ENCODE data around the gene TMED9. TPM values are rescaled to one million over a fixed set of nuclear protein-coding genes. Genes with fewer than 3 reads are reported as not detected.

The TMED9 gene
- total RNA-seq, 1 donor from 2014 or later: 78.4 TPM

DNA sequence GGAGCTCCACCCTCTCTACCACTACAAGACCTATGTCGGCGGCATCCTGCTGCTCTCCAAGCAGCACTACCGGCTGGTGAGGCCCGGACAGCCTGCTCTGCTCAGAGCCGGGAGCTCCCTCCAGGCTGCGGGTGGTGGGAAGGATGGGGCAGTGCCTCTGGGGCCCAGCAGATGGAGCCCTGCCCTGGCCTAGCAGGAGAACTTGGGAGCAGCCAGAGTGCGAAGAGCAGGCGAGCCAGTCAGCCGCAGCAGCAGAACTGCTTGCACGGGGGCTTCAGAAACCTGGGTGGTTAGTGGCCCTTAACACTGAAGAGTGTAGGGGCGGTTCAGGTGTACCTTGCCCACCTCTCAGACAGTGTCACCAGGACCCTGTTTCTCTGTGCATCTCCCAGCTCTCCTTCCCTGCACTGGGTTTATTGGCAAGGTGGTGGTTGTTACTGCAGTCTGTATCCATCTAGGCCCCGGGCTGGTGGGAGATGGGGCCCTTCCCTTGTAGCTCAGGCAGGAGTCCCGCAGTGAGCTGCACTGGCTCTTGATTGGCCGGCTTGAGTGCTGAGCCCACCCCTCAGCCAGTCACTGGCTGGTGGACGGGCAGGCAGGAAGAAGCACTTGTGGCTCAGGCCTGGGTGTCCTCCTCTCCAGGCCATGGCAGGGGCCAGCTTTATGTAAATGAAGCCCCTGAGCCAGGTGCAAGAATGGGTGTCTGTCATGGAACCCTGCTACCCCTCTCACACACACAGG, 15.6 kb downstream of the TMED9 start:
- POLR2A ChIA-PET: no interaction called here
- no peak overlapping the region for H3K4me3 Mint-ChIP-seq
- CTCF ChIA-PET: interaction anchor here (0.6 to 1.0 kb wide), 3 partner anchors 9 to 96 kb away, joined by 3 to 7 read pairs (median 3); no protein-coding TSS in a partner anchor
- H3K9me3 Mint-ChIP-seq: no peaks in the 10 kb centered on the region
- intact Hi-C loops (cut with micrococcal nuclease): loop anchor here (2.0 to 10.0 kb wide), 2 partner anchors 455 to 547 kb away; partner anchors contain the start of gene NHP2
- peak; percentile 43 for DNase-seq
- peaks cover 41% of the 10 kb centered on the region for H3K36me3 Mint-ChIP-seq (ENCODE audit: low read depth)
- no peak overlapping the region for H3K27ac Mint-ChIP-seq
- ATAC-seq (ENCODE audit: low read depth): peak; percentile 86
- H3K27me3 Mint-ChIP-seq: no peaks in the 10 kb centered on the region
- TF ChIP-seq CTCF (IDR thresholded peaks at IDR 0.05): no peak
- peaks cover 19% of the 10 kb centered on the region for H3K4me1 Mint-ChIP-seq

DNA sequence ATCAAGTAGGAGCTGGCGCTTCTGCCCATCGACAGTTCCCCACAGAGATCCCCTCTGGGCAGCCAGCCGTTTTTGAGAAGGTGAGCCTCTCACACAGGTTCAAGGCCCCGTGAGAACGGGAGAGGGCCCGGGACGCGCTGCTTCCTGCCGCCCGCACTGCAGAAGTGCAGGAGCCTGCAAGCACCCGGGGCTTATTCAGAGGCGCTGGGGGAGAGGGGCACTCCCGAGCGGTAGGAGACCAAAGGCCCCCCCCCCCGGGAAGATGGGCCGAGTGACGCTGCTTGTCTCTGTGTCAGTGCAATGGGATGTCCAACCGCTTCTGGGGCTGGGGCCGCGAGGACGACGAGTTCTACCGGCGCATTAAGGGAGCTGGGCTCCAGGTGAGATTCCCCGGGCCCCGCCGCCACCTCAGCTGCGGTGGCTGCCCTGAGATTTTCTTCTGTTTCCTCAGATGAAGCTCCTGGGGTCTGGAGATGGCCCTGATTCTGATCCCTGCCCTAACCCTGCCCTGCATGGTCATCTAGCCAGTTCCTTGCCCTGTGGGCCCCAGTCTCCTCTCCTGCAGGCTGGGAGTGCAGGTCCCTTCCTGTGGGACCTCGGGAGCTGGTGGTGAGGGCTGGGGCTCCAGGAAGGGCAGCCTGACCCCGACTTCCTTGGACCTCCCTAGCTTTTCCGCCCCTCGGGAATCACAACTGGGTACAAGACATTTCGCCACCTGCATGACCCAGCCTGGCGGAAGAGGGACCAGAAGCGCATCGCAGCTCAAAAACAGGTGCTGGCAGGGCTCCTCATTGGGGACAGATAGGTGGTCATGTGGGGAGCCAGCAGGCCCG, 16.5 kb downstream of the TMED9 start:
- H3K4me3 Mint-ChIP-seq: no peak overlapping the region
- peaks cover 19% of the 10 kb centered on the region for H3K4me1 Mint-ChIP-seq
- H3K27ac Mint-ChIP-seq: no peak overlapping the region
- DNase-seq: no peak
- peaks cover 44% of the 10 kb centered on the region for H3K36me3 Mint-ChIP-seq (ENCODE audit: low read depth)
- intact Hi-C loops (cut with micrococcal nuclease): loop anchor here (10.0 kb wide), 1 partner anchor 546 kb away; the partner anchor contains the start of gene NHP2
- H3K9me3 Mint-ChIP-seq: no peaks in the 10 kb centered on the region
- no peaks in the 10 kb centered on the region for H3K27me3 Mint-ChIP-seq
- ChIA-PET CTCF (no interaction called here), POLR2A (interaction anchor here (1.1 kb wide), 1 partner anchor 1071 kb away, joined by 4 read pairs; the partner anchor contains the start of gene RNF44)
- no peak for TF ChIP-seq CTCF (IDR thresholded peaks at IDR 0.05)
- no peak for ATAC-seq (ENCODE audit: low read depth)

DNA sequence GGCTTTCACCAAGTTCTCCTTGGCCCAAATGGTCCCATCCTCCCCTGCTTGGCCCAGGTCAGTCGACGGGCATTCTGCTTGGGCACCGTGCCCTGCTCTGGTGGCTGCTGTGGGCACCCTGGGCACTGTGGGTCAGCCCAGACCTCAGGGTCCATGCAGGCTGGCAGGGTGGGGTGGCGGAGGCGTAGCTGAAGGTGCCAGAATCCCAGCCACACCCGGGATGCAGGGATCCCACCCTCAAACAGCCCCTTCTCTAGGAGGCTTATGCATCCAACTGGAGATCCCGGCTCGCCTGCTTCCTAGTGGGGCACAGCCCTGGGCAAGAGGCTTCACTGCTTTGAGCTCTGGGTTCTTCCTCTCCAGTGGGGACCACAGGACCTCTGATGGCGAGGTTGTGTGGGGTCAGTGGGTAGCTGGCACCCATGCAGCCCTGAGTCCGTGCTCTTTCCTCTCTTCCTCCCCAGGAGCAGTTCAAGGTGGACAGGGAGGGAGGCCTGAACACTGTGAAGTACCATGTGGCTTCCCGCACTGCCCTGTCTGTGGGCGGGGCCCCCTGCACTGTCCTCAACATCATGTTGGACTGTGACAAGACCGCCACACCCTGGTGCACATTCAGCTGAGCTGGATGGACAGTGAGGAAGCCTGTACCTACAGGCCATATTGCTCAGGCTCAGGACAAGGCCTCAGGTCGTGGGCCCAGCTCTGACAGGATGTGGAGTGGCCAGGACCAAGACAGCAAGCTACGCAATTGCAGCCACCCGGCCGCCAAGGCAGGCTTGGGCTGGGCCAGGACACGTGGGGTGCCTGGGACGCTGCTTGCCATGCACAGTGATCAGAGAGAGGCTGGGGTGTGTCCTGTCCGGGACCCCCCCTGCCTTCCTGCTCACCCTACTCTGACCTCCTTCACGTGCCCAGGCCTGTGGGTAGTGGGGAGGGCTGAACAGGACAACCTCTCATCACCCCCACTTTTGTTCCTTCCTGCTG, 17.4 kb downstream of the TMED9 start:
- DNase-seq (no peak), ATAC-seq (ENCODE audit: low read depth) (no peak)
- TF ChIP-seq CTCF (IDR thresholded peaks at IDR 0.05): no peak
- H3K27me3 Mint-ChIP-seq: no peaks in the 10 kb centered on the region
- intact Hi-C loops (cut with micrococcal nuclease): loop anchor here (10.0 kb wide), 1 partner anchor 545 kb away; the partner anchor contains the start of gene NHP2
- H3K4me1 Mint-ChIP-seq: peaks cover 19% of the 10 kb centered on the region
- ChIA-PET POLR2A (interaction anchor here (1.1 kb wide), 1 partner anchor 1072 kb away, joined by 4 read pairs; the partner anchor contains the start of gene RNF44), CTCF (interaction anchor here (1.5 kb wide), 1 partner anchor 9 kb away, joined by 3 read pairs; the partner anchor contains the start of gene B4GALT7)
- peaks cover 42% of the 10 kb centered on the region for H3K36me3 Mint-ChIP-seq (ENCODE audit: low read depth)
- no peak overlapping the region for H3K4me3 Mint-ChIP-seq
- H3K9me3 Mint-ChIP-seq: no peaks in the 10 kb centered on the region
- H3K27ac Mint-ChIP-seq: no peak overlapping the region

GRCh38 chr5:177610131-177610769, 18.2 kb downstream of the TMED9 start:
- Mint-ChIP-seq H3K27ac (no peak overlapping the region), H3K9me3 (no peaks in the 10 kb centered on the region), H3K4me1 (peaks cover 19% of the 10 kb centered on the region), H3K27me3 (no peaks in the 10 kb centered on the region), H3K36me3 (ENCODE audit: low read depth) (peaks cover 42% of the 10 kb centered on the region), H3K4me3 (no peak overlapping the region)
- no peak for TF ChIP-seq CTCF (IDR thresholded peaks at IDR 0.05)
- intact Hi-C loops (cut with micrococcal nuclease): no loop called here
- DNase-seq (no peak), ATAC-seq (ENCODE audit: low read depth) (no peak)
- CTCF ChIA-PET: interaction anchor here (1.5 kb wide), 1 partner anchor 10 kb away, joined by 3 read pairs; the partner anchor contains the start of gene B4GALT7
- POLR2A ChIA-PET: no interaction called here

Measured in activated B cell treated with CpG ODN at 0.5 μM for 24 hours (primary cell).